B cell (primary cell): ENCODE data around the gene RIBC1.

Source experiments
- CTCF ChIP-seq: fragments of 200-600 bp; IDR thresholded peaks from one replicate; pipeline ENCODE4 v1.8.0; 2022; ENCODE audit warnings: antibody characterized with exemption, mild to moderate bottlenecking
- EZH2 ChIP-seq: IDR thresholded peaks from 2 replicates; pipeline ENCODE4 v1.6.1; 2012; ENCODE audit warnings: borderline replicate concordance, low read depth, mild to moderate bottlenecking, moderate library complexity, low read length; ENCODE audit not compliant: insufficient read depth, poor library complexity, severe bottlenecking

DNA sequence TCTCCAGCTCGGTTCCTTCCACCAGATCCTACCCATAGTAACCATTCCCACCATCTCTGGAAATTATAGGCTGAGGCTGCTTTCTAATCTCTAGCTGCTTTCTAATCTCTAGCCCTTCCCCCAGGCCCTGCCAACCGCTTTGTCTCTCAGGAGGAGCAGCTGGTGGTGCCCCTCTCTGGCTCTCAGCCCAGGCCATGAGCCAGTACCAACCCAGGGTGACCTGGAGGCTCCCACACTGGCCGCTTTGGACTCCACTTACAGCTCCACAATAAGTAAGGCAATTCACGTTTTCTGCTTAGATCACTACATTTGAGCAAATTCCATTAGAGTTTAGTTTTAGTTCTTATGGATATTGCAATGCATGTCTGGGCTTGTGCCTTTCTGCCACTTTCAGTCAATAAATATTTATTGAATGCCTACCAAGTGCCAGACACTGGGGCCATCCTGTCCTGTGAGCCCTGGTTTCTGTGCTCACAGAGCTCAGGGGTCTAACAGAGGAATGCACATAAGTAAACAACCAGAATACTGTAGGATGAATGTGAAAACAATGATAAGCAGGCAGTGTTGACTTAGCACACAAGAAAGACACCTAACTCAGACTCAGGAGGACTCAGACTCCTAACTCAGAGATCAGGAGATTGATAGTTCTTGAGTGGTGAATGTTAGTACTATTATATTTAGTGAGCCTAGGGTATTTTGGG lies 39.1 kb upstream of the RIBC1 start:
- TF ChIP-seq EZH2: no peak
- no peak for TF ChIP-seq CTCF
